HG02642 (cell line): ENCODE results near the gene CAMKV.

Experiments
- ATAC-seq: cut with Tn5 transposase; IDR thresholded peaks from one replicate; pipeline ENCODE4 v1.9.1; 2021; ENCODE audit warnings: mild to moderate bottlenecking; ENCODE audit not compliant: unreplicated experiment, poor library complexity

The CAMKV gene

DNA sequence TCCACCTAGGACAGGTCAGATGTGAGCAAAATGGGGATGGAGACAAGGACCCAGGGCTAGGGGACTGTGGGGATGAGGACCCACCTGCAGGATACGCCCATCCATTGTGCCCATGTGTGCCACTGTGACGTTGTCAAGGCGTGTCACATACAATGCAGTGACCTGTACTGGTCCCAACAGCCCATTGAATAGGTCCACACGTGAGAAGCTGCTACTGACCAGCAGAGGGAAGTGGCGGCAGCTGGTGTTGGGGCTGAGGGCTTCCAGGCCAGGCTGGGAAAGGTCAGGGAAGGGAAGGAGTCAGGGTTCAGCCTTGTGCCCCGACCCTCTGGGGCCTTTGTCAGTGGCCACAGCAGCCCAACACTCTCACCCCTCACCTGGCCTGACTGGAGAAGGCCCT lies 29.3 kb upstream of the CAMKV start:
- ATAC-seq, result no peak

DNA sequence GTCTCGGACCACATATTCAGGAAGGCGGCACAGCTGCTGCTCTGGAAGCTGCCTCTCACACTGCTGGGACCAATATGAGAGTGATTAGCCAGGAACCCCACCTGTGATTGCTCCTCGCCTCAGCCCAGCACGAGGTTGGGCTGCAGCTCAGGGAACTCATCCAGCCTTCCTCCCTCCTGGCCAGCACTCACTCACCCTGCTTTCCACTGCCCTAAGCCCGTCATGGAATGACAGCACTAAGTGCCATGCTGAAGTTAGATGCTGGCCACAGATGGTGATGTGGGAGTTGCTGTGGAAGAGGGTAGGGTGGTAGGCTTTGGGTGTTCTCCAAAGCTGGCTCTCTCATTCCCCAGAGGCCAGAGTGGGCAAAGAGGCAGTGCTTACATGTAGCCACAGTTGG lies 26.6 kb upstream of the CAMKV start:
- no peak for ATAC-seq

DNA sequence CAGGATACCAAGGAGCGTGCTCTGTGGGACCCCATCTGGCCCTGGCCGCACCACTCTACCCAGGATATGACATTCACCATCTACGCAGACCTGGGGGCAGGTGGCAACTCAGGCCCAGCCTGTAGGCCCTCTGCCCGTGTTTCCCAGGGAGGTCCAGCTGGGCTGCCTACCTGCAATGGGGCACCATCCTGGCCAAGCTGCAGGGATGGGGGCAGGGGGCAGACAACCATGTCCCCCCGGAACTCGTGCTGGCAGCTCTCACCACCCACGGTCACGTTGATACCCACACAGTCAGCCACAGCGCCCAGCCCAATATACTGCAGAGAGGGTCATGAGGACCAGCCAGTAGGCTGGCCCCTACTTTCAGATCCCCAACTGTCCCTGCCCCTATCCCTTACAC lies 26.1 kb upstream of the CAMKV start:
- ATAC-seq, result no peak

DNA sequence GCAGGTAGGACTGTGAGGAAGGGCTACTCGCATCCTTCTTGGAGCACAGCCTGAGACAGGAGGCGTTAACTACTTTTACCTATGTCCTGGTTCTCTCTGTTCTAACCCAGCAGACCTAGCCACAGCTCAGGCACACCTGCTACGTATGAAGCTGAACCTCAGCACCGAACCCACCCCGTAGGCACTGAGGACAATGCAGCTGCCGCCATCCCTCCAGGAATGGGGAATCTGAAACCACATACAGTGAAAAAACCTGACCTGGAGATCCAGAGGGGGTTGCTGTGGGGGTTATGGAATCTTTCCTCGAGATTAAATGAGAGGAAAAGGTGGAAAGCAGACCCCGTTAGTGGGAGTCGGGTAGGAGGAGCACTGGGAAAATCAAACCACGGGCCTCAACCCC lies 19.6 kb upstream of the CAMKV start:
- ATAC-seq, result no peak

DNA sequence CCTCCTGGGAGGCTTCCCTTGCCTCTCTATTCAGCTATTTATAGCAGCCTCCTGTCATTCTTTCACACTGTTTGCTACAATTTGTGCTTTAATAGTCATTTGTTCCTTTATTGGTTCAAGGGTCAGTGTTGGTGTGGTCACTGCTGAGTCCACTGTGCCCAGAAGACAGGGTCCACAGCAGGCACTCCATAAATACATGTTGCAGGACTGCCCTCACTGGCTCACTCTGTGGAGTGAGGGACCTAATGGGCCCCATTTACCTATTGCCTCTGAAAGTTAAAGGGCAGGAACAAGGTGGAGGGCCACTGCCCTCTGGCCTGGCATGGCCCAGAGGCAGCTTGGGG lies 17.2 kb upstream of the CAMKV start:
- ATAC-seq, result no peak

DNA sequence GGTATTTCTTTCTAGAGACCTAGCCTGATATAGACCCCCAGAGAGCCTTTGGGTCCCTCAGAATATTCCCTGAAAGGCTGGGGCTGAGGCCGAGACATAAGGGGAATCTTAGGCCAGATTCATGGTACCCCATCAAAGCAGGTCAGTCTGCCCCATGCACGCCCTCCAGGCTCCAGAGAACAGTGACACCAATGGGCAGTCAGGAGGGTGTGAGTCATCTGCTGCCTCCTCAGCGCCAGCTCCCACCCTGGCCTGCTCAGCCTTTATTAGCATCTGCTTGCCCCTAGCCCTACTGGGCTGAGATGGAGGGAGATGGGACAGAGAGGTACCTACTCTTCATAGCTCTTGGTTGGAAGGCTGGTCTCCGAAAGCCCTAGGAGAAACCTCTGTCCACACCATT lies 14.3 kb upstream of the CAMKV start:
- ATAC-seq, result no peak

DNA sequence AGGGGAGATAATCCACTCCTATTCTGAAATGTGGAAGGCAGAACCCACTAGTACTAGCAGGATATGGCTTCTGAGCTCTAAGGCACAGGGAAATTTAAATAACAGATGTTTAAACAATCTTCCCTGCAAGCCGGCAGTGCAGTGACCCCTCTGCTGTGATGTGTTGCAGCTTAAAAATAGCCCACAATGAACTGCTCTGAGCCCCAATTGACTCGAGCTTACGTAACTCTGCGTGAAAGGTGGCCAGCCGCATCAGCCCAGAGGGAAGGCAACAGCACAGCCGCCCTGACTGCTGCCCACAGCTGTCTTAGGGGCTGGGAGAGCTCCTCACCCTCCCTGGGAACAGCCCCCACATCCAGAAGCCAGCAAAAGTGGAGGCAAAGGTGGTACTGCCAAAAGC lies 12.5 kb upstream of the CAMKV start:
- no peak for ATAC-seq

DNA sequence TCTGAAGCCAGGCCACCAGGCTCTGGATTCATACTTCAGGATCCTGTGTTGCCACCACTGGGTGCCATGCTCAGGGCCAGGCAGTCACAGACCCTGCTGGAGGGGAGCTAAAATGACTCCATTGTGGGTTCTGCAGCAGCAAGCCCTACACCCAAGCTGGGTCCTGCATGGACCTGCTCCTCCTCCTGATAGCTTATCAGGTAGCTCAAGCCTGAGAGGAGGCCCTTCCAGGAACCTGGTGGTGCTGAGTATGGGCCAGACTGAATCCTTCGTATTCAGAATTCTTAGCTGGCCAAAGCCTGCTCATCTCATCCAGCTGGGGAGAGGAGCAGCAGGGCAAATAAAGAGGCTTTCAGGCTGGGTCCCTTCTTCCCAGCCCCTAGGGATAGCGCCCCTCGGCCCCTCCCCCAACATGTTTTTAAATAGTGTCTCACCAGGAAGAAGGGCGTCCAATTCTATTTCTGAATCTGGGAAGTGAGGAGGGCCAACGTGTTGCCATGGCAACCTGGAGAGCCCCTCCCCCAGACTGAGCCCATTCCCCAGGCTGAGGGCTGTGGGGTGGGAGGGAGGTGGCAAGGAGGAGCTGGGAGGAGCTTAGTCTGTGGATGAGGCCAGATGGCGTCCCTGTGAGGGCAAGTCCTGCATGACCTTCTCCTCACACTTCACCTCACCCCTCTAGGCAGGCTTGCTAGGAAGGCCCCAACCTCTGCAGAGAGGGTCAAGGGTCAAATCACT lies 11.0 kb upstream of the CAMKV start:
- no peak for ATAC-seq

DNA sequence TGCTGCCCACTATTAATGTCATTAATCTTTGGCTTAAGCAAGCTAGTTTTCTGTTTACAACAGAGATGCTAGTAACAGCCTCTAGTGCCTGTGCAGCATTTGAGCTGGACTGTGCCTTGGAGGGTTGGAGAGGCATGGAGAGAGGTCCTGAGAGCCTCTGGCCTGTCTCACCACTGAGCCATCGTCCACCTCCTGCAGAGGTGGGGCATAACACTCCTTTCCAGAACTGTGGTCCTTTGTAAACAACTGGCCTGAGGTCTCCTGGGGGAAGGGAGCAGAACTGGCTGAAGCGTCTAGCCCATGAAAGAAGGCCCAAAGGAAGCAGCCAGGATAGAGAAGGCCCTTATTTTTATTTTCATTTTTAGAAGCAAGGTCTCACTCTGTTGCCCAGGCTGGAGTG lies 10.0 kb upstream of the CAMKV start:
- ATAC-seq, result no peak

DNA sequence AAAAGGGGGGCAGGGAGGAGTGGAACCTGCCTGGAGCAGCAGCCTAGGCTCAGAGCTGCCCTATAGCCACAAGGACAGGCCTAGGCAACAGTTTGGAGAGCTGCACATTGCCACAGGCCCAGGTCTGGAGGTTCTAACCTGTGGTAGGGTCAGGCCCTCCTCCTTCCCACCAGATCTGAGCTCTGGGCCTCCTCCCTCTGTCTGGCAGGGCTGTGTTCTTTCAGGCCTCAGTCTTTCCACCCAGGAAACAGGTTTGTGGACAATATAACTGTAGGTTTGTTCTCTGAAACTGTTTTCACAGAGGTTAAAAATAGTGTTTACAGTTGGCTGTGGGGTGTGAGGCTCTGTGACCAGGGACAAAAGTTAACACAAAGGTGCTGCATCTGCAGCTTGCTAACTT lies 9.0 kb upstream of the CAMKV start:
- ATAC-seq, result no peak

DNA sequence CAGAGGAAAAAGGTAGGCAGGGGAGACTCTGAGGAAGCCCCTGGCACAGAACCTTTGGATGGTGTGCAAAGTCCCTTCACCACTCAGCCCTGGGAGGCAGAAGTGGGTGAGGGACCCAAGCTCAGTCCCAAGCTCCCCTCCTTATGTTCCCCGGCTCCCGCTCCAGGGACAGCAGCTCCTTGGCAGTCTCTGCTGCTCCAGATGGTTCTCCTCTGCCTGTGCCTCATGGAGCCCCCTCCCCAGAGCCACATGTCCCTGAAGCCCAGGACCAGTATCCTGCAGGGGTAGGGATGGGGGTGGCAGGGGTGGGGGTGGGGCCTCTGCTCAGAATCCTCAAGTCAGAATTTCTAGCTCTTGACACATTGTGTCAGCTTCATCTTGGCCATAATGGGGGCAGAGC lies 8.0 kb upstream of the CAMKV start:
- ATAC-seq, result no peak

DNA sequence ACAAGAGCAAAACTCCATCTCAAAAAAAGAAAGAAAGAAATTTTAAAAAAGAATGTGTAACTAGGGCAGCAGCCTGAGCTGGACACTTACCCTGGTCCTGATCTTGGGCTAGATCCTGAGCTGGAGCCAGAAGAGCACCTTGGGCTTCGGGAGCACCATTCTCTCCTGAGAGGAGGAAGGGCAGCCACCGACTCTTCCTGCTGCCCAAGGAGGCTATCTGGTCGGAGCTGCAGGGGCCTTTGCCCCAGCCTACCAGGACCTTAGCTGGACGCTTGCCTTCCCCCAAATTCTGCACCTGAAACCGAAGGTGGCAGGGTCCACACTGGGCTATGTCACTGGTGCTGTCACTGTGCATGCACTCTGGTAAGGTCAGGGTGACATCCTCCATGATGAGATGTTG lies 6.9 kb upstream of the CAMKV start:
- no peak for ATAC-seq

DNA sequence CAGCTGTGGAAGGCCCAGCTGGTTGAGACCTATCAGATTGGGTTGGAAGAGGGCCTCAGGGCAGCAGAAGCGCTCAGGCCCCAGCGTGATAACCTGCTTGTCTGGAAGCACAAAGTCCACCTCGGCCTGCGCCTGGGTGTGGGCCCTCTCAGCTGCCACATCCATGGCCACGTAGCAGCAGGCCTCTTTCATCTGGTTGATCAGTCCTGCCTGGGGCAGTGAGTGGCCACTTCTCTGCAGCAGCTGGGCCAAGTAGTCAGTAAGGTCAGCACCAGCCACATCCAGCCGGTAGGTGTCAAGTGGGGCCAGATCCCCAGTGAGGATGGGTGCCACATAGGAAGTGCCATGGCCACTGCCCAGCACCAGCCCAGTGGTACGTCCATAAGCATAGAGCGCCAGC lies 3.9 kb upstream of the CAMKV start:
- no peak for ATAC-seq

DNA sequence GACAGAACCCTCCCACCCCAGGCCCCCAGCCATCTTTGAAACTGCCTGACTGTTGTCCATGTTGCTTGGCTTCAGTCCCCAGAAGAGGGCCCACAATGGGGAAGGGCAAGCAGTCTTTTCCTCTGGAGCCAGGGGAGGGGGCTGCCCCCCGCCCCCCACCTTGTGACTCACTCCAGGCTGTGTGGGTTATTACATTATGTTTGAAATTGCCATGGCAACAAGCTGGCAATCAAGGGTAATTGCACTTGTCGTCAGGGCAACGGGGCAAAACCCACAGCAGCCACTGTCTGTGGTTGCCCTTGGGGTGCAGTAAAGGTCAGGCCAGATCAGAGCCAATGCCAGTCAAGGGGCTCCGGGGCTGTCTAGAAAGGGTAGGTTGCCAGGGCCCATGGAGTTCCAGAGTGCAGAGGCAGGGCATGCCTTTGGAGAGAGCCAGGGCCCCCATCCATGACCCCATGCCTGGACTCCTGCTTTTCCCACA lies 3.1 kb upstream of the CAMKV start:
- no peak for ATAC-seq

DNA sequence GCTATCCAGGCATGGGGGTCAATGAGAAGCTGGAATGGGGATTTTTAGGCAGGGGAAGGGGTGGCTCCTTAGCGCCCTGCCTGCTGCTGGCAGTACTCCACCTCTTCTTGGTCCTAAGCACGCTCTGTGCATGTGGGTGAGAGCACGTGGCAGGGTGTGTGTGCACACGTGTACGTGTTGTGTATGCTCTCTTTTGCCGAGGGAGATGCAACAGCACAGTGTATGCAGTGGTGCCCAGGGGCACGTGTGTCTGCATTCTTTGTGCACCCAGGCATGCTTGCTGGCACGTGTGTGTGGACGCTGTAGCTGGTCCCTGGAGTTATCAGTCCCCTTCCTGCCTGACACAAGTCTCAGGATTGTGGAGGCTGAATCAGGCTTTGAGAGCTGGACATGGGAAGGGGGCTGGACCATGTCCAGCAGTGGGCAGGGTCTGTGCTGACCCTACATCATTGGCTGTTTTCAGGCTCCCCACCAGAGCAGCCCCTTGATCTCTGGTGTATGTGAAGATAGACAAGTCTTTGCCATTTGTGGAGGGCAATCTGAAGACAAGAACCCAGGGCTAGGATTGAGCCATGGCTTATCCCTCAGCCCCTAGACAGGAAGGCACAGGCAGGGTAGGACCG lies 1.9 kb upstream of the CAMKV start:
- ATAC-seq, result no peak

DNA sequence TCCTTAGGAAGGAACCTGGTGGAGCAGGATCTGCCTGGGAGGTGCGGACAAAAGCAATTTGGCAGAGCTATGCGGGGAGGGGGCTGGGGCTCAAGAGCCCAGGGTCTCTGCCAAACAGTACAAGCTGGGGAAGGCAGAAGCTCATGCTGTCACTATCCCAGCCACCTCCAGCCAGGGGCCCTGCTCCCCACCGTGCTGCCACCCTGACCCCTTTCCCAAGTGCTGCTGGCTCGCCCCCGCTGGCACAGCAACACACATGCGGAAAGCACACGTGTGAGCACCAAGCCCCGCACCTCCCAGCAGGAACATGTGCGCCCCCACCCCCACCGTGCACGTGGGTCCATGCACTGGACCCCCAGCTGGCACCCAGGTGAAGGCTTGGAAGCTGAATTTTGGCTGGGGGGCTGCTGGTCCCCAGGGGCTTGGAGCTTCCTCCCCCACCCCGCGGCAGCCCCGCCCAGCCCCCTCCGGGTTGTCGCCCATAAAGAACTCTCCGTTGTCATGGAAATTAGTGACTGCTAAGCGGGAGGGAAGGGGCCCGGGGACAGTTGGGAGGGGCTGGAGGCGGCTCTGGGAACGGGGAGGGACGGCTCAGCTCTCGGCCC lies 742 bp downstream of the CAMKV start:
- ATAC-seq, result no peak

DNA sequence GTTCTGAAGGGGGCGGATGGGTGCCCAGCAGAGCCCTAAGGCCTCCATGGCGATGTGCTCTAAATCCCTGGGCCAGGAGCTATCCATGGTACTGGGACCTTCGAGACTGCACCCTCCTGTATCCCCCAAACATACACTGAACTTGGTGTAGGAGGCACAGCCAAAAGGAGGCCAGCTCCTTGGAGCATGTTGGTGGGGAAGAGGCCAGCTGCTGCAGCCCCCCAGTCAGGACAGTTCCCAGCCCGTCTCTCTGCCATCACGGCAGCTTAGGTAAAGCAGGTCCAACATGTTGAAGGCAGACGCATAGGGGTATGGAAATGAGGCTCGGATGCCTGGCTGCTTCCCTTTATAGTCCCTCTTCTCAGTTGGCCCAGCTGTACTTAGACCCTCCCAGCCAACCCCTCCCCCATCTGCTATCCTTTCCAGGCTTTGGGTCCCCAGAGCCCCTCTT lies 1.8 kb downstream of the CAMKV start:
- ATAC-seq, result no peak

DNA sequence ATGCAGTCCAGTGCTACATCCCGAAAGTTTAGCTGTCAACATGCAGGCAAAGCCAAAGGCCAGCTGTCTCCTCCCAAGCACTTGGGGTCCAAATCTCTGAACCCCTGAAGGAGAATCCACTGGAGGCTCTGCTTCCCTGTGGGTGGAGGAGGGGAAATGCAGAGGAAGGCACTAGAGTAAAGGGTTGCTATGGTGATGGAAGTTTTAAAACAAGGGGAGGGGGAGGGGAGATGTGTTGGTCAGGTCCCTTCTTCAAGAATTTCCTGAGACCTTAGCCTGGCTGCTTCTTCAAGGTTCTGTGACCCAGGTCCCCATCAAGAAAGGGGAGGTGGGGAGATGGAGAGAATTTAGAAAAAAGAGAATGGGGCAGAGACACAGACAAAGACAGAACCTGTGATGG lies 2.3 kb downstream of the CAMKV start:
- no peak for ATAC-seq

DNA sequence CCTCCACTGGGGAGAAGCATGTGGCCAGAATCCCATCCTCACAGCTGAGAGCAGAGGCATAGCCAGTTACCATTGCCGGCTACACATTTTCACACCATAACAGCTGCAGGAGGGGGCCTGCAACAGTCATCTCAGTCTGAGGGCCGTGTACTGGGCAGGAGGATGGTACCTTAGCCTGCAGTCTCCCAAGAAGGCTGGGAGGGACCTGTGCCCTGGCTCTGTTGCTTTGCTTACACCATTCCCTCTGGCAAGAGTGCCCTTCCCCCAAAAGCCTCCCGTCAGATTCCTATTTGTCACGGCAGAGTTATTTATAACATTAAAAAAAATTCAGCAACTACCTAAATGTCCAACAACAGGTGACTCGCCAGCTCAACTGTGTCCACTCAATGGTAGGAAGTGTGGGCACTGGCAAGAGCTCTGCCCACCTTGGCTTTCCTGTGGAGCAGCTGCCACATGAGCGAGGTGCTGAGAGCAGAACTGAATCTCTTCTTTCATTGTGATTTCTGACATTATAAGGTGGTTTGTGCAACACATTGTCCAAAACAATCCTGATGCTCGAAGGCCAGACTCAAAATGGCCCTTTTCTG lies 4.4 kb downstream of the CAMKV start:
- ATAC-seq, result no peak

DNA sequence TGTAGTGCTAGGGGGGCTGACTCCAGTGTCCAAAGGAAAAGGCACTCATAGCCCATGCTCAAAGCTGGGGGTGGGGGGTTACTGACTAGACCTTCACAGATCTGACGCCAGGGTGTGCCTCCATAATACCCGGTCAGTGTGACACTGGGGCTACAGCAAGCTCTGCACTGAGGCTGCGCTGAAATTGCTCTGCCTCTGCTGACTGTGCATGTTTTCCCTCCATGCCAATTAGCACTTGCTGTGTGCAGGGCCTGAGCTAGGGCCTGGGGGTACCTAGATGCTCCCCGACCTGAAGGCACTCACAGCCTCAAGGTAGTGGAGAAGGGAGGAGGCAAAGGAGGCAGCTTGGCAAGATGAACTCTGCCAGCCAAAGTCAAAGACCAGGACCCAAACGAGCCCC lies 5.2 kb downstream of the CAMKV start:
- no peak for ATAC-seq

DNA sequence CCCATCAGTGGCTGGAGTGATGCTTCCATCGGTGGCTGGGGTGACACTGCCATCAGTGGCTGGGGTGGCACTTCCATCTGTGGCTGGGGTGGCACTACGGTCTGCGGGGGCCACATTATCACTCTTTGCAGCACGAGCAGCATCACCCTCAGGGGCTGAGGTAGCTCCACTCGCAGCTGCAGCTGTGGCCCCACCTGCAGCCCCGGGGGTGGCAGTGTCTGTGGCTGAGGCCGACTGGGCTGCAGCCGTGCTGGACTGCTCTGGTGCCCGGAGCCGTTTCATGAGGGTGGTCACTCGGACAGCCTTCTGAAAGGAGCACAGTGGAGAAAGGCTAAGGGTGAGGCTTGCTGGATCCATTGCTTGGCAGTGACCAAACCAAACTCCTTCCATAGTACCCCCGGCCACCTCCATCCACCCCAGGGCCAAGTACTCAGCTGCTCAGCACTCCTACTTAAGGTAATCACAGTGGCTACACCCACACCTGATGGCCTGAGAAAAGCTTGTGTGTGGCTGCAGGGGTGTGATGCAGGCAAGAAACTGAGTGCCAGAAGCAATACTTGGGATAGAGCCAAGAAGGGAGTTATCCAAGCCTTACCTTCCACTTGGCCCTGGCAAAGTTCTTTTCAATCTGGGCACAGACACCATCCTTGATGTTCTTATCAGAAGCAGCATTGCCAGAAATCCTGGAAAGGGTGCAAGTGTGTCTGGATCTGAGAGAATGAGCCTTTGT lies 10.0 kb downstream of the CAMKV start:
- no peak for ATAC-seq
